ENCODE results near the gene CDC14C.

The CDC14C gene

GRCh38 chr7:48976850-48977249, 52.5 kb downstream of the CDC14C start:
- no peak for DNase-seq

All from hematopoietic multipotent progenitor cell treated with erythropoietin and hydrocortisone succinate and interleukin-3 and kit ligand, for 4 days (in vitro differentiated cells).